Erythroblast (primary cell): ENCODE measurements around the gene IQCF6.

Experiments
- GATA1 ChIP-seq: IDR thresholded peaks from 2 replicates; pipeline ENCODE4 v1.6.1; 2011; ENCODE audit warnings: low read depth, mild to moderate bottlenecking, control low read depth, low read length, moderate library complexity
- POLR2A ChIP-seq: IDR thresholded peaks from 2 replicates; pipeline ENCODE4 v1.6.1; 2011; ENCODE audit warnings: mild to moderate bottlenecking, low read length

DNA sequence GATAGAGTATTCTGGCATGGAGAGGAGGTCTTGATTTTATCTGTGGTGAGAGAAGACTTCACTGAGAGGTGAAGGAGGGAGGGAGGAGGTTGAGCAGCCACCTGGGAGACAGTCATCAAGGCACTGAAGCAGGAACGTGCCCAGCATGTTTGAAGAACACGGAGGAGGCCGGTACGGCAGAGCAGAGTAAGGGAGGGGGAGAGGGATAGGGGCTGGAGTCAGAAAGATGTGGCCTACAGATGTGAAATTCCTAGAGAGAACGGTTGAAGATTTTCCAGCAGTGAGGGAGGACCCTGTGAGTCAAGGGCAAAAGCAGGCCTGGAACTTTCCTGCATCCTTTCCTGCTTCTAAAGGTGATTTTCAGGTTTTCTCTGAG lies 21.7 kb upstream of the IQCF6 start:
- no peak for TF ChIP-seq POLR2A
- no peak for TF ChIP-seq GATA1
